Endothelial cell of umbilical vein (primary cell): ENCODE measurements around the gene FATE1. TPM values are rescaled to one million over a fixed set of nuclear protein-coding genes. Genes with fewer than 3 reads are reported as not detected.

Source experiments
- BruUV-seq: library from RNA; stranded (reverse); fragments of 400-500 nt; replicated peaks from 2 replicates; lab custom pipeline; 2021; lab: Mats Ljungman, UMichigan
- CTCF ChIA-PET: fragments of 300-600, 350-600 bp; sonication (Branson Sonifier 250); formaldehyde crosslinking; loops from one replicate; lab custom pipeline; 2021; ENCODE audit warnings: antibody characterized with exemption, inconsistent platforms; lab: Charles Lee
- POLR2A ChIA-PET: fragments of 300-600, 350-600 bp; sonication (Branson Sonifier 250); formaldehyde crosslinking; loops from one replicate; lab custom pipeline; 2021; ENCODE audit warnings: antibody characterized with exemption, inconsistent platforms; lab: Charles Lee
- DNase-seq: peaks from one replicate; pipeline ENCODE4 v3.0.0-alpha.2; 2011; ENCODE audit warnings: low read depth, low spot score
- FAIRE-seq: peaks from 2 replicates; lab custom pipeline; 2011; peaks lifted over from hg19 to GRCh38; lab: Jason Lieb, UNC
- H2AFZ ChIP-seq: 2 replicates; pipeline ENCODE4 v1.6.0; 2012; ENCODE audit warnings: low read depth, low read length, control low read depth, inconsistent platforms
- H3K27ac ChIP-seq: 2 replicates; pipeline ENCODE4 v1.5.1; 2011; ENCODE audit warnings: low read depth, mild to moderate bottlenecking, control low read depth, low read length, moderate library complexity; ENCODE audit not compliant: insufficient read depth
- H3K27me3 ChIP-seq, 2 experiments: 2 replicates each; pipeline versions ENCODE4 v1.6.0 to v1.6.1; 2011; ENCODE audit warnings: low read length in 2 of 2, mixed read lengths in 1 of 2; ENCODE audit not compliant: control insufficient read depth in 2 of 2, insufficient read depth in 2 of 2
- H3K36me3 ChIP-seq, 2 experiments: 2 replicates in 1 of 2; 3 replicates in 1 of 2; pipeline ENCODE4 v1.5.1; 2011; ENCODE audit warnings: low read length in 2 of 2, mild to moderate bottlenecking in 1 of 2, moderate library complexity in 1 of 2; ENCODE audit not compliant: control insufficient read depth in 2 of 2, insufficient read depth in 2 of 2; ENCODE audit errors: extremely low read depth in 1 of 2
- H3K4me1 ChIP-seq: 3 replicates; pipeline ENCODE4 v1.5.1; 2011; ENCODE audit warnings: mild to moderate bottlenecking, low read length; ENCODE audit not compliant: control insufficient read depth, insufficient read depth; ENCODE audit errors: extremely low read depth
- H3K4me2 ChIP-seq: 2 replicates; pipeline ENCODE4 v1.6.1; 2011; ENCODE audit warnings: low read length, control low read depth, mixed read lengths; ENCODE audit not compliant: insufficient read depth
- H3K4me3 ChIP-seq, 3 experiments: fragments of 200-600 bp in 1 of 3; sonication (generic), shearing (Covaris generic) in 1 of 3; replicated peaks in 1 of 3; 2 replicates each; pipeline ENCODE4 v1.5.1; 2011 to 2016; ENCODE audit warnings: control low read depth in 3 of 3, low read length in 3 of 3, mild to moderate bottlenecking in 2 of 3, inconsistent platforms in 1 of 3, low read depth in 1 of 3, moderate library complexity in 1 of 3; ENCODE audit not compliant: insufficient read depth in 1 of 3
- H3K79me2 ChIP-seq: 2 replicates; pipeline ENCODE4 v1.6.0; 2012; ENCODE audit warnings: low read length, inconsistent platforms; ENCODE audit not compliant: control insufficient read depth, insufficient read depth
- H3K9ac ChIP-seq: replicated peaks from 2 replicates; pipeline ENCODE3; 2011; ENCODE audit warnings: low read length, control low read depth; ENCODE audit not compliant: insufficient read depth; ENCODE audit errors: extremely low read depth
- H3K9me1 ChIP-seq: replicated peaks from 3 replicates; pipeline ENCODE4 v1.6.0; 2011; ENCODE audit warnings: mild to moderate bottlenecking, low read length; ENCODE audit not compliant: control insufficient read depth, insufficient read depth; ENCODE audit errors: extremely low read depth
- H3K9me3 ChIP-seq: replicated peaks from 2 replicates; pipeline ENCODE4 v1.5.1; 2012; ENCODE audit warnings: low read length, inconsistent platforms; ENCODE audit not compliant: control insufficient read depth, insufficient read depth
- H4K20me1 ChIP-seq: replicated peaks from 2 replicates; pipeline ENCODE3; 2011; ENCODE audit warnings: mild to moderate bottlenecking, low read length; ENCODE audit not compliant: control insufficient read depth, insufficient read depth; ENCODE audit errors: extremely low read depth
- EZH2 ChIP-seq: IDR thresholded peaks from 2 replicates; pipeline ENCODE4 v1.6.1; 2012; ENCODE audit warnings: borderline replicate concordance, low read depth, mild to moderate bottlenecking, moderate library complexity, low read length, inconsistent platforms; ENCODE audit not compliant: severe bottlenecking
- FOS ChIP-seq: IDR thresholded peaks from 2 replicates; pipeline ENCODE4 v1.6.1; 2011; ENCODE audit warnings: mild to moderate bottlenecking, low read length, moderate library complexity, borderline replicate concordance; ENCODE audit not compliant: insufficient read depth
- GATA2 ChIP-seq: IDR thresholded peaks from 2 replicates; pipeline ENCODE4 v1.7.0; 2011; ENCODE audit warnings: low read depth, mild to moderate bottlenecking, moderate library complexity, mixed read lengths, low read length; ENCODE audit not compliant: insufficient read length, insufficient read depth
- JUN ChIP-seq: IDR thresholded peaks from 2 replicates; pipeline ENCODE4 v1.6.1; 2011; ENCODE audit warnings: borderline replicate concordance, low read depth; ENCODE audit not compliant: insufficient read length, insufficient read depth
- MYC ChIP-seq: IDR thresholded peaks from one replicate; pipeline ENCODE4 v1.6.1; 2011; ENCODE audit warnings: mild to moderate bottlenecking, low read depth, low read length
- POLR2A ChIP-seq: IDR thresholded peaks from 2 replicates; pipeline ENCODE4 v1.6.1; 2012; ENCODE audit warnings: low read depth, mild to moderate bottlenecking, control low read depth, low read length
- POLR2AphosphoS5 ChIP-seq: IDR thresholded peaks from 2 replicates; pipeline ENCODE4 v1.6.1; 2012; ENCODE audit warnings: low read depth, mild to moderate bottlenecking, control low read depth, low read length, moderate library complexity; ENCODE audit not compliant: insufficient read depth
- dilution Hi-C: fragments of 300-500 bp; cut with MboI; formaldehyde crosslinking; loops from one replicate; pipeline ENCODE4 v1.15.0; 2019; ENCODE audit warnings: low sequenced_read_pairs; ENCODE audit not compliant: extremely low pct_ligation_motif_present
- intact Hi-C: fragments of 100-400 bp; cut with micrococcal nuclease; formaldehyde crosslinking; loops from one replicate; pipeline ENCODE4 v1.10.0; 2022
- polyA plus RNA-seq, 4 experiments: library from polyadenylated mRNA; depleted of rRNA in 3 of 4; stranded (reverse) in 3 of 4; unstranded in 1 of 4; fragments of >200 nt; gene quantifications; 2 replicates each; pipeline versions ENCODE4 v1.2.1 to v1.2.3, GENCODE V29; 2011 to 2012; ENCODE audit warnings: missing spikeins in 1 of 4
- total RNA-seq: library from RNA; stranded (reverse); gene quantifications from 2 replicates; pipeline ENCODE4 v1.2.3, GENCODE V29; 2021
- TF ChIP-seq, protein P1 (sequence below), 2 donors: IDR thresholded peaks; 1 replicate in 1 of 2; 2 replicates in 1 of 2; pipeline ENCODE4 v1.5.1; 2011; ENCODE audit warnings: low read length in 2 of 2, mild to moderate bottlenecking in 2 of 2, moderate library complexity in 2 of 2, control low read depth in 1 of 2, inconsistent platforms in 1 of 2, low read depth in 1 of 2; ENCODE audit not compliant: insufficient read depth in 1 of 2; ENCODE audit errors: extremely low read depth in 1 of 2
- TF ChIP-seq, protein P2 (sequence below): IDR thresholded peaks from 2 replicates; pipeline ENCODE4 v1.6.1; 2011; ENCODE audit not compliant: insufficient read depth, insufficient read length

The FATE1 gene
- total and polyA plus RNA-seq, 2 donors (not counting 3 experiments of a cell fraction or from before 2014, with no cell fraction given), result not detected

DNA sequence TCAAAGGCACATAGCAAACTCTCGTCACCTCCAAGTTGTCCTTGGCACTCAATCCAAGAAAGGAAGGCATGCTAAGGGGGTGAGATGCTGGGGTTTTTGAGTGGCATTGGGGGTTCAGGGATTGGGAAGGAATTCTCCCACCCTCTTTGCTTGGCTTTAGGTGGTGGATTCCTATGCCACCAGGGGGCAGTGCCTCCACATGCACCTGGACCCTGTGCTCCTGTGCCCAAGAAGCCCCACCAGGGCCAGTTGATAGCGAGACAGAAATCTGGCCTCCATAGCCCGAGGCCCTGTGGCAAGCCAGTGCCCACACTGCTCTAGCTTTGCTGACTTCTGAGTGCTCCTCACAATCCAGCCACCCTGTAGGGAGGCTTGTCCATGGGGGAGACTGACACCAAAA, 2.0 kb upstream of the FATE1 start:
- Histone ChIP-seq H3K4me2 (no peak overlapping the region), H3K9me3 (no peaks in the 10 kb centered on the region), H3K4me3 (no peak overlapping the region), H3K79me2 (no peaks in the 10 kb centered on the region), H3K27ac (no peak overlapping the region), H3K27me3 (no peaks in the 10 kb centered on the region), H3K9ac (no peak overlapping the region), H4K20me1 (no peaks in the 10 kb centered on the region), H3K36me3 (no peaks in the 10 kb centered on the region), H3K9me1 (no peaks in the 10 kb centered on the region), H2AFZ (no peak overlapping the region), H3K4me1 (no peaks in the 10 kb centered on the region)
- DNase-seq, result no peak
- ChIA-PET CTCF (interaction anchor here (1.3 kb wide), 1 partner anchor 1107 kb away, joined by 4 read pairs; no protein-coding TSS in a partner anchor), POLR2A (no interaction called here)
- dilution Hi-C loops (no loop called here), intact Hi-C loops (loop anchor here (1.0 kb wide), 3 partner anchors 918 to 1103 kb away; no protein-coding TSS in a partner anchor)
- BruUV-seq, result no TSS peak
- TF ChIP-seq POLR2A, result no peak
- TF ChIP-seq, protein P1, sequence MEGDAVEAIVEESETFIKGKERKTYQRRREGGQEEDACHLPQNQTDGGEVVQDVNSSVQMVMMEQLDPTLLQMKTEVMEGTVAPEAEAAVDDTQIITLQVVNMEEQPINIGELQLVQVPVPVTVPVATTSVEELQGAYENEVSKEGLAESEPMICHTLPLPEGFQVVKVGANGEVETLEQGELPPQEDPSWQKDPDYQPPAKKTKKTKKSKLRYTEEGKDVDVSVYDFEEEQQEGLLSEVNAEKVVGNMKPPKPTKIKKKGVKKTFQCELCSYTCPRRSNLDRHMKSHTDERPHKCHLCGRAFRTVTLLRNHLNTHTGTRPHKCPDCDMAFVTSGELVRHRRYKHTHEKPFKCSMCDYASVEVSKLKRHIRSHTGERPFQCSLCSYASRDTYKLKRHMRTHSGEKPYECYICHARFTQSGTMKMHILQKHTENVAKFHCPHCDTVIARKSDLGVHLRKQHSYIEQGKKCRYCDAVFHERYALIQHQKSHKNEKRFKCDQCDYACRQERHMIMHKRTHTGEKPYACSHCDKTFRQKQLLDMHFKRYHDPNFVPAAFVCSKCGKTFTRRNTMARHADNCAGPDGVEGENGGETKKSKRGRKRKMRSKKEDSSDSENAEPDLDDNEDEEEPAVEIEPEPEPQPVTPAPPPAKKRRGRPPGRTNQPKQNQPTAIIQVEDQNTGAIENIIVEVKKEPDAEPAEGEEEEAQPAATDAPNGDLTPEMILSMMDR (IDR thresholded peaks at IDR 0.05; ENCODE audit: extremely low read depth in 1 of 2, insufficient read depth in 1 of 2, low read depth in 1 of 2, low read length in 2 of 2), result peak; percentile 27 to 47
- no peak for TF ChIP-seq GATA2
- TF ChIP-seq FOS, result no peak
- TF ChIP-seq MYC, result no peak
- FAIRE-seq, result peak; percentile 37

DNA sequence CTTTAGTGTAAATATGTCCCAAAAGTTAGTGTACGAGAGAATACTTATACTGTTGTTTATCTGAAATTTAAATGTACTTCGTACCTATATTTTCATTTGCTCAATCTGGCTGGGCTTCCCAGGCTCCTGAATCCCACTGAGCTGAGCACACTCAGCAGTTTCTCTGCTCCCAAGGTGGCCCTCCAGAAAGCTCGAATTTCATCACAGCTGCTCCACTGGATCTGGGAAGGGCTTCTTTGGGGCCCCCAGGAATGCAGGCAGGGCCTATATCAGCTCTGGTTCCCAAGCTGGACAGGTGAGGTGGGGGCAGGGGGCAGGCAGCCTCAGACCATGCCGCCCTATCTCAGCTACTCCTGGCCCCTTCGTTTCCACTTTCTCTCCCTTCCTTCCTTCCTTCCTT, 1.5 kb upstream of the FATE1 start:
- no peak for DNase-seq
- ChIA-PET POLR2A (no interaction called here), CTCF (interaction anchor here (1.3 kb wide), 1 partner anchor 1107 kb away, joined by 4 read pairs; no protein-coding TSS in a partner anchor)
- dilution Hi-C loops, result no loop called here
- H3K4me3 ChIP-seq, result no peak overlapping the region
- no peaks in the 10 kb centered on the region for H3K27me3 ChIP-seq
- no peaks in the 10 kb centered on the region for H3K4me1 ChIP-seq
- no peaks in the 10 kb centered on the region for H3K79me2 ChIP-seq
- no peak overlapping the region for H3K27ac ChIP-seq
- no peaks in the 10 kb centered on the region for H3K9me3 ChIP-seq
- no TSS peak for BruUV-seq
- no peaks in the 10 kb centered on the region for H3K9me1 ChIP-seq
- no peak for FAIRE-seq
- H2AFZ ChIP-seq, result no peak overlapping the region
- TF ChIP-seq JUN (no peak), MYC (no peak), POLR2AphosphoS5 (no peak), POLR2A (no peak), EZH2 (no peak), FOS (no peak), GATA2 (no peak)
- TF ChIP-seq, protein P1 (IDR thresholded peaks at IDR 0.05; ENCODE audit: extremely low read depth in 1 of 2, insufficient read depth in 1 of 2, low read depth in 1 of 2, low read length in 2 of 2), result no peak
- TF ChIP-seq, protein P2, sequence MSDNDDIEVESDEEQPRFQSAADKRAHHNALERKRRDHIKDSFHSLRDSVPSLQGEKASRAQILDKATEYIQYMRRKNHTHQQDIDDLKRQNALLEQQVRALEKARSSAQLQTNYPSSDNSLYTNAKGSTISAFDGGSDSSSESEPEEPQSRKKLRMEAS, result no peak
- H3K4me2 ChIP-seq, result no peak overlapping the region
- no peaks in the 10 kb centered on the region for H4K20me1 ChIP-seq
- no peak overlapping the region for H3K9ac ChIP-seq
- no peaks in the 10 kb centered on the region for H3K36me3 ChIP-seq
- intact Hi-C loops, result loop anchor here (1.0 kb wide), 3 partner anchors 918 to 1103 kb away; no protein-coding TSS in a partner anchor
